Lower leg skin (tissue), 4 donors: ENCODE measurements around the gene OBSL1. TPM values are rescaled to one million over a fixed set of nuclear protein-coding genes. Genes with fewer than 3 reads are reported as not detected.

Experiments used
- DNase-seq, 2 donors: peaks; one replicate each; pipeline ENCODE4 v3.0.0-alpha.2; 2019; ENCODE audit warnings: low spot score in 2 of 2
- H3K4me3 ChIP-seq: fragments of 200-600 bp; sonication (generic); 2 replicates; pipeline ENCODE4 v1.5.1; 2017; ENCODE audit warnings: mild to moderate bottlenecking, low read depth; ENCODE audit not compliant: poor library complexity, severe bottlenecking
- CTCF ChIP-seq, 3 donors: fragments of 450-650 bp; IDR thresholded peaks; one replicate each; pipeline ENCODE4 v1.5.1; 2016; ENCODE audit warnings: antibody characterized with exemption in 3 of 3, mild to moderate bottlenecking in 3 of 3, moderate library complexity in 2 of 3
- POLR2A ChIP-seq, 2 donors: fragments of 450-650 bp; IDR thresholded peaks; one replicate each; pipeline ENCODE4 v1.6.1; 2016 to 2017; ENCODE audit warnings: antibody characterized with exemption in 2 of 2, mild to moderate bottlenecking in 1 of 2, moderate library complexity in 1 of 2
- WGBS, 2 donors: methylation state at CpG; one replicate each; pipeline ENCODE4 v1.1.5; 2018; 5-methylcytosine and 5-hydroxymethylcytosine counted together
- intact Hi-C: fragments of 100-400 bp; cut with DNase I; formaldehyde crosslinking; loops from one replicate; pipeline ENCODE4 v1.15.0; 2023; ENCODE audit warnings: low total_unique reads
- total RNA-seq, 4 donors: library from RNA; depleted of rRNA; stranded (reverse); fragments of >200 nt; gene quantifications; one replicate each; pipeline ENCODE4 v1.1.0, GENCODE V29; 2016

Gene OBSL1
- total RNA-seq, 4 donors from 2014 or later, result 34.2 to 52.7 (median 42.7) TPM

DNA sequence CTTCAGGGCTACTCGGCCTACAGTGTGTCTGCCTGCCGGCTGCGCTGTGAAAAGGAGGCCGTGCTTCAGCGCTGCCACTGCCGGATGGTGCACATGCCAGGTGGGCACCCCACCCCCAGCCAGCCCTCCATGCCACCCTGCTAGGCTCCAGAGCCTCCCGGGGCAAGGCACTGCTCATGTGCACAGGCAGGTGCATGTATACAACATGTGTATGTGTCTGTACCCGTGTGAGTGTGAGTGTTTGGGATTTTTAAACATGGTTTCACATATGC is 39.0 kb downstream of the OBSL1 start:
- no peak for DNase-seq
- intact Hi-C loops, result loop anchor here (5.0 kb wide), 1 partner anchor 125 kb away; no protein-coding TSS in a partner anchor
- no peak overlapping the region for H3K4me3 ChIP-seq
- WGBS, 2 donors, result 68 to 72% methylated on average over 4 to 8 of the region's 8 CpGs
- TF ChIP-seq POLR2A (IDR thresholded peaks at IDR 0.05) (no peak), CTCF (IDR thresholded peaks at IDR 0.05) (no peak)

- no peak for DNase-seq
- intact Hi-C loops, result loop anchor here (5.0 kb wide), 1 partner anchor 125 kb away; no protein-coding TSS in a partner anchor
- TF ChIP-seq CTCF (IDR thresholded peaks at IDR 0.05), result no peak
- no peak for TF ChIP-seq POLR2A (IDR thresholded peaks at IDR 0.05)
- WGBS, 2 donors, result 80 to 81% methylated on average over 13 of the region's 20 CpGs
- H3K4me3 ChIP-seq, result no peak overlapping the region
These were observed 39.5 kb downstream of the OBSL1 start for GRCh38 chr2:219531639-219532377.

- H3K4me3 ChIP-seq, result no peak overlapping the region
- WGBS, 2 donors, result 12 to 17% methylated on average over 20 to 21 of the region's 21 CpGs
These were observed 41.0 kb downstream of the OBSL1 start for GRCh38 chr2:219530048-219530963.

GRCh38 chr2:219527472-219527871 is 43.9 kb downstream of the OBSL1 start:
- H3K4me3 ChIP-seq, result no peak overlapping the region
- 65 to 68% methylated on average over 5 of the region's 5 CpGs for WGBS, 2 donors
- TF ChIP-seq POLR2A (IDR thresholded peaks at IDR 0.05), result no peak
- TF ChIP-seq CTCF (IDR thresholded peaks at IDR 0.05), result no peak
- intact Hi-C loops, result no loop called here
- no peak for DNase-seq

More at GRCh38 chr2:219530048-219530963, 41.0 kb downstream of the OBSL1 start:
- DNase-seq, result peak; percentile 62 to 96
- TF ChIP-seq POLR2A (IDR thresholded peaks at IDR 0.05) (no peak), CTCF (IDR thresholded peaks at IDR 0.05) (peak in 1 of 3 donors; percentile 89)
- intact Hi-C loops, result loop anchor here (5.0 kb wide), 1 partner anchor 123 kb away; no protein-coding TSS in a partner anchor

GRCh38 chr2:219527076-219527394 is 44.3 kb downstream of the OBSL1 start:
- 43 to 67% methylated on average over 5 of the region's 6 CpGs for WGBS, 2 donors
- intact Hi-C loops, result no loop called here
- TF ChIP-seq CTCF (IDR thresholded peaks at IDR 0.05) (no peak), POLR2A (IDR thresholded peaks at IDR 0.05) (no peak)
- DNase-seq, result no peak
- no peak overlapping the region for H3K4me3 ChIP-seq
